ENCODE measurements around the gene SEC22C. TPM values are rescaled to one million over a fixed set of nuclear protein-coding genes. Genes with fewer than 3 reads are reported as not detected.

The SEC22C gene
- total RNA-seq, 1 donor from 2014 or later, result 59.5 TPM

GRCh38 chr3:42545284-42545900 is 36.4 kb downstream of the SEC22C start:
- DNase-seq (ENCODE audit: low spot score) (no peak), ATAC-seq (no peak)
- intact Hi-C loops (cut with DNase I), result no loop called here

- intact Hi-C loops (cut with DNase I), result no loop called here
- no peak for DNase-seq (ENCODE audit: low spot score)
- peak; percentile 47 for ATAC-seq
These were observed 37.1 kb downstream of the SEC22C start for GRCh38 chr3:42544492-42545283.

GRCh38 chr3:42541079-42541478 is 40.7 kb downstream of the SEC22C start:
- ATAC-seq (no peak), DNase-seq (ENCODE audit: low spot score) (no peak)
- intact Hi-C loops (cut with DNase I), result no loop called here

GRCh38 chr3:42539871-42540714 is 41.7 kb downstream of the SEC22C start:
- intact Hi-C loops (cut with DNase I), result no loop called here
- ATAC-seq (peak; percentile 47), DNase-seq (ENCODE audit: low spot score) (no peak)

- intact Hi-C loops (cut with DNase I), result no loop called here
- no peak for ATAC-seq
- no peak for DNase-seq (ENCODE audit: low spot score)
These were observed 44.4 kb downstream of the SEC22C start for GRCh38 chr3:42537350-42537749.

- ATAC-seq, result no peak
These were observed 45.6 kb downstream of the SEC22C start for GRCh38 chr3:42535981-42536784.

GRCh38 chr3:42533161-42533897 is 48.4 kb downstream of the SEC22C start:
- DNase-seq (ENCODE audit: low spot score), result no peak
- intact Hi-C loops (cut with DNase I), result no loop called here

More at GRCh38 chr3:42535981-42536784, 45.6 kb downstream of the SEC22C start:
- intact Hi-C loops (cut with DNase I), result no loop called here
- DNase-seq (ENCODE audit: low spot score), result no peak

GRCh38 chr3:42532229-42532628 is 49.5 kb downstream of the SEC22C start:
- ATAC-seq (no peak), DNase-seq (ENCODE audit: low spot score) (peak; percentile 37)
- intact Hi-C loops (cut with DNase I), result no loop called here

More at GRCh38 chr3:42533161-42533897, 48.4 kb downstream of the SEC22C start:
- no peak for ATAC-seq

GRCh38 chr3:42531470-42531869 is 50.3 kb downstream of the SEC22C start:
- DNase-seq (ENCODE audit: low spot score) (no peak), ATAC-seq (no peak)
- intact Hi-C loops (cut with DNase I), result no loop called here

GRCh38 chr3:42530073-42530472 is 51.7 kb downstream of the SEC22C start:
- DNase-seq (ENCODE audit: low spot score) (no peak), ATAC-seq (no peak)
- intact Hi-C loops (cut with DNase I), result no loop called here

- no peak for DNase-seq (ENCODE audit: low spot score)
- ATAC-seq, result no peak
- intact Hi-C loops (cut with DNase I), result no loop called here
These were observed 52.3 kb downstream of the SEC22C start for GRCh38 chr3:42529468-42529867.

GRCh38 chr3:42527368-42527917 is 54.3 kb downstream of the SEC22C start:
- intact Hi-C loops (cut with DNase I), result no loop called here
- no peak for ATAC-seq
- no peak for DNase-seq (ENCODE audit: low spot score)

GRCh38 chr3:42526616-42527367 is 55.0 kb downstream of the SEC22C start:
- intact Hi-C loops (cut with DNase I), result no loop called here
- ATAC-seq, result no peak
- no peak for DNase-seq (ENCODE audit: low spot score)

- no peak for ATAC-seq
- intact Hi-C loops (cut with DNase I), result no loop called here
These were observed 55.9 kb downstream of the SEC22C start for GRCh38 chr3:42525736-42526345.

GRCh38 chr3:42525212-42525611 is 56.6 kb downstream of the SEC22C start:
- DNase-seq (ENCODE audit: low spot score), result no peak

More at GRCh38 chr3:42525736-42526345, 55.9 kb downstream of the SEC22C start:
- DNase-seq (ENCODE audit: low spot score), result no peak

GRCh38 chr3:42524751-42525150 is 57.0 kb downstream of the SEC22C start:
- intact Hi-C loops (cut with DNase I), result no loop called here
- ATAC-seq, result no peak
- no peak for DNase-seq (ENCODE audit: low spot score)

More at GRCh38 chr3:42525212-42525611, 56.6 kb downstream of the SEC22C start:
- ATAC-seq, result no peak
- intact Hi-C loops (cut with DNase I), result no loop called here

- ATAC-seq (no peak), DNase-seq (ENCODE audit: low spot score) (no peak)
- intact Hi-C loops (cut with DNase I), result no loop called here
These were observed 60.9 kb downstream of the SEC22C start for GRCh38 chr3:42520906-42521305.
